H1 (cell line): Measurements from ENCODE around the gene ULK1. TPM values are rescaled to one million over a fixed set of nuclear protein-coding genes. Genes with fewer than 3 reads are reported as not detected.

Experiments used
- CTCF ChIA-PET: fragments of 300-600 bp; sonication (Branson Sonifier 250); formaldehyde crosslinking; loops from one replicate; lab custom pipeline; 2021; ENCODE audit not compliant: partially characterized antibody; lab: Charles Lee
- POLR2A ChIA-PET: fragments of 300-600 bp; sonication (Branson Sonifier 250); formaldehyde crosslinking; loops from one replicate; lab custom pipeline; 2021; ENCODE audit warnings: inconsistent platforms; ENCODE audit not compliant: partially characterized antibody; lab: Charles Lee
- DNase-seq, 2 experiments: peaks; one replicate each; pipeline versions ENCODE4 v3.0.0 to v3.0.0-alpha.2; 2010 to 2022; ENCODE audit warnings: low spot score in 2 of 2, low read depth in 1 of 2, mixed read lengths in 1 of 2
- FAIRE-seq: peaks from 2 replicates; lab custom pipeline; 2011; peaks lifted over from hg19 to GRCh38; lab: Jason Lieb, UNC
- H2AFZ ChIP-seq: 2 replicates; pipeline ENCODE4 v1.8.1; 2012; ENCODE audit warnings: low read length, inconsistent platforms
- H2AK5ac ChIP-seq: 2 replicates; pipeline ENCODE4 v1.6.1; 2013; ENCODE audit warnings: low read depth, low read length
- H2BK120ac ChIP-seq: replicated peaks from 2 replicates; pipeline ENCODE3; 2013; ENCODE audit warnings: low read depth, low read length, inconsistent platforms
- H2BK12ac ChIP-seq: 2 replicates; pipeline ENCODE4 v1.6.1; 2013; ENCODE audit warnings: low read depth, low read length
- H2BK15ac ChIP-seq: 2 replicates; pipeline ENCODE4 v1.6.1; 2013; ENCODE audit warnings: low read length
- H2BK20ac ChIP-seq: 2 replicates; pipeline ENCODE4 v1.6.1; 2013; ENCODE audit warnings: low read length
- H2BK5ac ChIP-seq: 2 replicates; pipeline ENCODE4 v1.6.1; 2013; ENCODE audit warnings: low read depth, low read length
- H3K14ac ChIP-seq: 2 replicates; pipeline ENCODE4 v1.6.1; 2013; ENCODE audit warnings: inconsistent platforms; ENCODE audit not compliant: insufficient read length
- H3K18ac ChIP-seq: 2 replicates; pipeline ENCODE4 v1.6.1; 2013; ENCODE audit warnings: low read length; ENCODE audit errors: extremely low read depth
- H3K23ac ChIP-seq: 2 replicates; pipeline ENCODE4 v1.6.1; 2013; ENCODE audit warnings: inconsistent platforms; ENCODE audit not compliant: insufficient read length
- H3K23me2 ChIP-seq: 2 replicates; pipeline ENCODE4 v1.6.1; 2013; ENCODE audit warnings: low read depth, low read length
- H3K27ac ChIP-seq: 2 replicates; pipeline ENCODE4 v1.6.1; 2011; ENCODE audit warnings: low read depth, low read length, inconsistent platforms
- H3K27me3 ChIP-seq, 4 experiments: replicated peaks in 1 of 4; 1 replicate in 1 of 4; 2 replicates in 3 of 4; pipeline versions ENCODE4 v1.6.1 to v1.8.1; 2011 to 2013; ENCODE audit warnings: low read length in 3 of 4, mild to moderate bottlenecking in 3 of 4, inconsistent platforms in 2 of 4, mixed read lengths in 2 of 4, moderate library complexity in 1 of 4; ENCODE audit not compliant: control insufficient read depth in 3 of 4, insufficient read depth in 3 of 4; ENCODE audit errors: extremely low read depth in 1 of 4
- H3K36me3 ChIP-seq, 4 experiments: 2 replicates each; pipeline versions ENCODE4 v1.6.1 to v1.8.1; 2011 to 2013; ENCODE audit warnings: mild to moderate bottlenecking in 4 of 4, low read length in 3 of 4, moderate library complexity in 2 of 4, control low read depth in 1 of 4, inconsistent platforms in 1 of 4; ENCODE audit not compliant: insufficient read depth in 4 of 4, control insufficient read depth in 2 of 4
- H3K4ac ChIP-seq: replicated peaks from 2 replicates; pipeline ENCODE3; 2013; ENCODE audit warnings: low read length, low read depth, mixed read lengths, inconsistent platforms; ENCODE audit not compliant: insufficient read length
- H3K4me1 ChIP-seq, 4 experiments: replicated peaks in 1 of 4; 1 replicate in 1 of 4; 2 replicates in 3 of 4; pipeline versions ENCODE4 v1.6.1 to v1.8.1; 2011 to 2013; ENCODE audit warnings: low read length in 3 of 4, inconsistent platforms in 2 of 4, mixed read lengths in 1 of 4; ENCODE audit not compliant: insufficient read depth in 4 of 4, control insufficient read depth in 3 of 4
- H3K4me2 ChIP-seq, 2 experiments: 2 replicates each; pipeline versions ENCODE4 v1.6.1 to v1.8.1; 2011 to 2013; ENCODE audit warnings: low read depth in 2 of 2, low read length in 2 of 2, control low read depth in 1 of 2, inconsistent platforms in 1 of 2, mild to moderate bottlenecking in 1 of 2; ENCODE audit not compliant: insufficient read depth in 1 of 2
- H3K4me3 ChIP-seq, 4 experiments: fragments of 200-600, 300-600 bp in 1 of 4; sonication (generic), shearing (Covaris generic), sonication (Bioruptor Twin) in 1 of 4; 2 replicates each; pipeline versions ENCODE4 v1.5.1 to v1.8.1; 2011 to 2016; ENCODE audit warnings: low read length in 4 of 4, low read depth in 3 of 4, control low read depth in 2 of 4, inconsistent platforms in 2 of 4, mild to moderate bottlenecking in 2 of 4, mixed read lengths in 1 of 4, moderate library complexity in 1 of 4; ENCODE audit not compliant: insufficient read depth in 2 of 4; ENCODE audit errors: extremely low read depth in 1 of 4
- H3K56ac ChIP-seq: replicated peaks from 2 replicates; pipeline ENCODE3; 2013; ENCODE audit warnings: low read depth, mild to moderate bottlenecking, mixed read lengths, low read length, inconsistent platforms; ENCODE audit not compliant: insufficient read length
- H3K79me1 ChIP-seq: 2 replicates; pipeline ENCODE4 v1.6.1; 2013; ENCODE audit warnings: low read depth, low read length, control low read depth
- H3K79me2 ChIP-seq, 2 experiments: 2 replicates each; pipeline versions ENCODE4 v1.6.1 to v1.8.1; 2012 to 2013; ENCODE audit warnings: low read length in 2 of 2, mild to moderate bottlenecking in 2 of 2, inconsistent platforms in 1 of 2; ENCODE audit not compliant: insufficient read depth in 2 of 2, control insufficient read depth in 1 of 2
- H3K9ac ChIP-seq, 4 experiments: replicated peaks in 1 of 4; 1 replicate in 1 of 4; 2 replicates in 3 of 4; pipeline versions ENCODE4 v1.6.1 to v1.8.1; 2011 to 2013; ENCODE audit warnings: low read depth in 3 of 4, low read length in 3 of 4, control low read depth in 2 of 4, mild to moderate bottlenecking in 2 of 4, moderate library complexity in 2 of 4, inconsistent platforms in 1 of 4; ENCODE audit errors: extremely low read depth in 1 of 4
- H3K9me3 ChIP-seq, 2 experiments: 2 replicates each; pipeline versions ENCODE4 v1.6.1 to v1.8.1; 2012 to 2013; ENCODE audit warnings: mild to moderate bottlenecking in 2 of 2, moderate library complexity in 2 of 2, control low read depth in 1 of 2, inconsistent platforms in 1 of 2, low read depth in 1 of 2, low read length in 1 of 2, mixed read lengths in 1 of 2; ENCODE audit not compliant: insufficient read depth in 2 of 2
- H4K20me1 ChIP-seq, 2 experiments: replicated peaks in 1 of 2; 2 replicates each; pipeline versions ENCODE3 to v1.8.1; 2011 to 2013; ENCODE audit warnings: inconsistent platforms in 2 of 2, low read length in 2 of 2, mild to moderate bottlenecking in 1 of 2; ENCODE audit not compliant: insufficient read depth in 2 of 2, control insufficient read depth in 1 of 2
- H4K5ac ChIP-seq: 2 replicates; pipeline ENCODE4 v1.6.1; 2013; ENCODE audit warnings: low read length, low read depth, mixed read lengths, inconsistent platforms; ENCODE audit not compliant: insufficient read length
- H4K8ac ChIP-seq: 2 replicates; pipeline ENCODE4 v1.8.0; 2013; ENCODE audit warnings: mild to moderate bottlenecking, moderate library complexity, low read length, inconsistent platforms; ENCODE audit not compliant: insufficient read depth; ENCODE audit errors: extremely low read depth
- H4K91ac ChIP-seq: replicated peaks from 2 replicates; pipeline ENCODE3; 2013; ENCODE audit warnings: low read length, mixed read lengths, inconsistent platforms; ENCODE audit not compliant: insufficient read length
- ASH2L ChIP-seq: fragments of 200-600, 300-600 bp; sonication (generic); IDR thresholded peaks from one replicate; pipeline ENCODE4 v1.7.1; 2017; ENCODE audit warnings: low read length
- ATF2 ChIP-seq: IDR thresholded peaks from 2 replicates; pipeline ENCODE4 v1.6.1; 2012; ENCODE audit warnings: low read length, inconsistent platforms
- CHD2 ChIP-seq: IDR thresholded peaks from 2 replicates; pipeline ENCODE4 v1.6.1; 2012; ENCODE audit warnings: low read length, improper control_type of control experiment
- EP300 ChIP-seq, 2 experiments: IDR thresholded peaks; 1 replicate in 1 of 2; 2 replicates in 1 of 2; pipeline ENCODE4 v1.6.1; 2011 to 2012; ENCODE audit warnings: low read depth in 2 of 2, low read length in 2 of 2, mild to moderate bottlenecking in 2 of 2, borderline replicate concordance in 1 of 2, inconsistent platforms in 1 of 2, moderate library complexity in 1 of 2
- FOSL1 ChIP-seq: IDR thresholded peaks from 2 replicates; pipeline ENCODE4 v1.6.1; 2011; ENCODE audit warnings: mild to moderate bottlenecking, low read depth, low read length, moderate library complexity; ENCODE audit not compliant: insufficient read depth
- GTF2F1 ChIP-seq: IDR thresholded peaks from 2 replicates; pipeline ENCODE4 v1.6.1; 2012; ENCODE audit warnings: low read depth, low read length, improper control_type of control experiment, borderline replicate concordance
- KDM1A ChIP-seq: fragments of 200-600, 300-600 bp; sonication (generic); IDR thresholded peaks from 2 replicates; pipeline ENCODE4 v1.7.1; 2016; ENCODE audit warnings: mild to moderate bottlenecking, low read length, borderline replicate concordance
- MAFK ChIP-seq: IDR thresholded peaks from 2 replicates; pipeline ENCODE4 v1.6.1; 2012; ENCODE audit warnings: low read depth, mild to moderate bottlenecking, improper control_type of control experiment, low read length
- NRF1 ChIP-seq: IDR thresholded peaks from 2 replicates; pipeline ENCODE4 v1.6.1; 2011; ENCODE audit warnings: mild to moderate bottlenecking, low read depth, low read length, improper control_type of control experiment
- RNF2 ChIP-seq: fragments of 200-900, 300-1000 bp; sonication (generic); IDR thresholded peaks from 2 replicates; pipeline ENCODE4 v1.7.1; 2016; ENCODE audit warnings: borderline replicate concordance, low read depth, mild to moderate bottlenecking, antibody characterized with exemption, low read length; ENCODE audit not compliant: poor library complexity, severe bottlenecking; ENCODE audit errors: missing control alignments
- SAP30 ChIP-seq: fragments of 300-600 bp; sonication (generic); IDR thresholded peaks from 2 replicates; pipeline ENCODE4 v1.7.1; 2012; ENCODE audit warnings: low read length, moderate library complexity, mild to moderate bottlenecking, inconsistent platforms; ENCODE audit not compliant: insufficient read depth, insufficient replicate concordance
- ZNF274 ChIP-seq: IDR thresholded peaks from 2 replicates; pipeline ENCODE4 v1.7.0; 2012; ENCODE audit warnings: low read length, borderline replicate concordance; ENCODE audit errors: extremely low read depth
- WGBS, 2 experiments: shearing (Covaris generic) in 1 of 2; methylation state at CpG; one replicate each; pipeline versions ENCODE4 v1.1.6 to v1.1.7; 2013 to 2015; ENCODE audit warnings: low lambda C conversion rate in 2 of 2, mixed read lengths in 2 of 2, inconsistent platforms in 1 of 2, low coverage in 1 of 2, missing lambda C conversion rate in 1 of 2; ENCODE audit not compliant: insufficient replicate concordance in 2 of 2, insufficient coverage in 1 of 2, insufficient read length in 1 of 2; ENCODE audit errors: extremely low coverage in 1 of 2, missing lambda C conversion rate in 1 of 2; 5-methylcytosine and 5-hydroxymethylcytosine counted together
- polyA plus RNA-seq, 7 experiments: library from polyadenylated mRNA; depleted of rRNA in 3 of 7; stranded (reverse) in 5 of 7; unstranded in 2 of 7; fragments of >200 nt in 5 of 7; fragments of 200-250 nt in 2 of 7; gene quantifications; 1 replicate in 5 of 7; 2 replicates in 1 of 7; 4 replicates in 1 of 7; pipeline versions ENCODE4 v1.2.1 to v1.2.3, GENCODE V29; 2011 to 2013; ENCODE audit warnings: missing spikeins in 2 of 7, mixed read lengths in 2 of 7
- total RNA-seq: library from RNA; stranded (reverse); fragmentation: NEBNext Ultra II Directional; extraction: Animal tissue kit (Norgen Biotek cat#: 25700); gene quantifications from 2 replicates; pipeline ENCODE4 v1.2.1, GENCODE V29; 2021

Gene ULK1
- total and polyA plus RNA-seq, 2 of the 8 experiments (the other 6 are each of a cell fraction or from before 2014, with no cell fraction given): 13.0 to 44.1 TPM

GRCh38 chr12:131848753-131849152 lies 45.7 kb upstream of the ULK1 start:
- no peak overlapping the region for H3K23ac ChIP-seq
- peaks cover 0 to 3% (median under 1%) of the 10 kb centered on the region in 4 experiments; a peak in 2 of 7 replicates for H3K4me1 ChIP-seq
- H3K4me3 ChIP-seq: no peak overlapping the region
- no peak overlapping the region for H3K4me2 ChIP-seq
- H2BK20ac ChIP-seq: no peak overlapping the region
- no peak overlapping the region for H4K91ac ChIP-seq
- peaks cover 0 to 46% (median 8%) of the 10 kb centered on the region in 4 experiments; a peak in 6 of 8 replicates for H3K36me3 ChIP-seq
- ChIA-PET CTCF (no interaction called here), POLR2A (no interaction called here)
- H3K18ac ChIP-seq: no peak overlapping the region
- WGBS, 2 experiments: 89% methylated on average over 24 of the region's 24 CpGs; no CpG with 5 or more reads in 1 of the 2 experiments
- H3K14ac ChIP-seq: no peak overlapping the region
- no peak overlapping the region for H4K8ac ChIP-seq
- H2BK120ac ChIP-seq: no peak overlapping the region
- FAIRE-seq (no peak), DNase-seq (no peak)
- H4K5ac ChIP-seq: no peak overlapping the region
- H3K27me3 ChIP-seq: no peaks in the 10 kb centered on the region
- H3K56ac ChIP-seq: no peak overlapping the region
- H3K9me3 ChIP-seq: no peaks in the 10 kb centered on the region
- no peak overlapping the region for H2BK15ac ChIP-seq
- H3K79me1 ChIP-seq: no peaks in the 10 kb centered on the region
- no peak overlapping the region for H3K27ac ChIP-seq
- H2BK5ac ChIP-seq: no peak overlapping the region
- peaks cover 0 to 7% of the 10 kb centered on the region in 2 experiments for H4K20me1 ChIP-seq
- H3K9ac ChIP-seq: no peak overlapping the region
- H2AK5ac ChIP-seq: no peak overlapping the region
- no peak overlapping the region for H3K4ac ChIP-seq
- H3K23me2 ChIP-seq: no peaks in the 10 kb centered on the region
- no peaks in the 10 kb centered on the region for H3K79me2 ChIP-seq
- no peak overlapping the region for H2AFZ ChIP-seq
- no peak overlapping the region for H2BK12ac ChIP-seq
- TF ChIP-seq GTF2F1: no peak
- no peak for TF ChIP-seq KDM1A
- no peak for TF ChIP-seq EP300 (IDR thresholded peaks at IDR 0.05; ENCODE audit: borderline replicate concordance in 1 of 2, low read depth in 2 of 2, low read length in 2 of 2)
- no peak for TF ChIP-seq SAP30
- no peak for TF ChIP-seq ZNF274
- TF ChIP-seq NRF1: no peak
- no peak for TF ChIP-seq CHD2
- TF ChIP-seq ASH2L: no peak
- no peak for TF ChIP-seq RNF2
- no peak for TF ChIP-seq MAFK
- no peak for TF ChIP-seq FOSL1
- TF ChIP-seq ATF2: no peak
